Measurements from ENCODE around the gene NLRC5.
"Not testable (repeated sequence)": the region's sequence is repeated elsewhere in the genome, so short reads cannot be mapped to it uniquely, and the experiment has no call there.

NLRC5 gene

GRCh38 chr16:57100445-57100844, 111.1 kb downstream of the NLRC5 start:
- TF ChIP-seq CTCF (IDR thresholded peaks at IDR 0.05; ENCODE audit: low read depth, low read length): no peak
- no peak overlapping the region for H3K4me3 ChIP-seq (ENCODE audit: low read depth, low read length)

DNA sequence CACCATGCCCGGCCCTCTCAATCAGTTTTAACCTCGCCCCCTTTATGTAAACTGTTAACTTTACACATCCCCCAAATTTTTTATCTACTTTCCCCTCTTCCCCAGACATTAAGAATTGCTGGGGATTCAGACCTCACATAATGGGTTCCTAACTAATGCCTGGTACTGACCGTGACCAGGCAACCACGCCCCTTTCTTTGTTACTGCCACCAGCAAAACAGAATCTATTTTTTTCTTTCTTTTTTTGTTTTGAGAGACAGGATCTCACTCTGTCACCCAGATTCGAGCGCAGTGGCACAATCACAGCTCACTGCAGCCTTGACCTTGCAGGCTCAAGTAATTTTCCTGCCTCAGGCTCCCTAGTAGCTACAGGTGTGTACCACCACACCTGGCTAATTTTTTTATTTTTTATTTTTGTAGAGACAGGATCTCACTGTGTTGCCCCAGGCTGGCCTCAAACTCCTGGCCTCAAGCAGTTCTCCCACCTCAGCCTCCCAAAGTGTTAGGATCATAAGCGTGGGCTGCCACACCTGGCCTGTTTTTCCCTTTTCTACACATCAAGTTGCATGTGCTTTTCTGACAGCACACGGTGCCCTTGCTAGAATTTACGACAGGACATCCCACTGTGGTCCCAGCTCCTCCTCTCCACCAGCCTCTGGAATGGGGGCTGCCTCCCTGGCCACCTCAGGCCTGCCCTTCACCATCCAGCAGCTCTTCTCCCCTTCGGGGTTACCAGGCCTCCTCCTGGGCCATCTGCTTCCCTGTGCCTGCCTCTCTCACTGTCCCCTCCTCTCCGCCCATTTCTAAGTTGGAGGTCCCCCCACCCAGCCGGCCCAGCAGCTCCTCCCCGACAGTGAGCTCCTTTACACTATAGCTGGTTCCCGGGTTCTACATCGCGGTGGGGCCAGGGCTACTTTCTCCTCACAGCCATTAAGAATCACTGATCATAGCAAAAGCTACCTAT, 113.8 kb downstream of the NLRC5 start:
- no peak for TF ChIP-seq CTCF (IDR thresholded peaks at IDR 0.05; ENCODE audit: low read depth, low read length)
- no peak overlapping the region for H3K4me3 ChIP-seq (ENCODE audit: low read depth, low read length)

DNA sequence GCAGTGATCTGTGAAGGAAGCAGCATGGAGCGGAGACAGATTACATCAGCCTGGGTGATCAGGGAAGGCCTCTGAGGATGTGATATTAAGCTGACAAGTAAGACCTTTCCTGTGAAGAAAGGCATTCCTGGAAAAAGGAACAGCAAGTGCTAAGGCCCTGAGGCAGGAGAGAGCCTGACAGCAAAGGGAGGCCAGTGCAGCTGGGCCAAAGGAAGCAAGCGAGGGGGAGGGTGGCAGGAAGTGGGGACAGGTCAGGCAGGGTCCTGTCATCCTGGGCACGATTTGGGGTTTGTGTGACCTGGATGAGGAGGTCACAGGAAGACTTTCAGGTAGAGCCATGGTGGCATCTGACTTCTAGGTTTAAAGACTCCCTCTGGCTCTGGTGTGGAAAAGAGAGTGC, 115.3 kb downstream of the NLRC5 start:
- TF ChIP-seq CTCF (IDR thresholded peaks at IDR 0.05; ENCODE audit: low read depth, low read length): no peak
- no peak overlapping the region for H3K4me3 ChIP-seq (ENCODE audit: low read depth, low read length)

DNA sequence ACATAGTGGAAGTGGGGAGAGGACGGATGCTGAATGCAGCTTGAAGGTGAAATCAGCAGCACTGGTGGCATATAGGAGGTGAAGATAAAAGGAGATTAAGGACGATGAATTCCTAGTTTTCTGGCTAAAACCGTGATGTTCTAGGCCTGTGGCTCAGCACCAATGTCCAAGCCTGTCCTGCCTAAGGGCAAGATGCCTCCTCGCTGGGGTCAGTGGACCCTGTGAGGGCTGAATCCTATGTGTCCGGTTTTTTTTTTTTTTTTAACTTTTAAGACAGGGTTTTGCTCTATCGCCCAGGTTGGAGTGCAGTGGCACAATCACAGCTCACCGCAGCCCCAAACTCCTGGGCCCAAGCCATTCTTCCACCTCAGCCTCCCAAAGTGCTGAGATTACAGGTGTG, 115.8 kb downstream of the NLRC5 start:
- TF ChIP-seq CTCF (IDR thresholded peaks at IDR 0.05; ENCODE audit: low read depth, low read length): no peak
- H3K4me3 ChIP-seq (ENCODE audit: low read depth, low read length): no peak overlapping the region

- no peak overlapping the region for H3K4me3 ChIP-seq (ENCODE audit: low read depth, low read length)
Observed at GRCh38 chr16:57106767-57107166, 117.4 kb downstream of the NLRC5 start.

DNA sequence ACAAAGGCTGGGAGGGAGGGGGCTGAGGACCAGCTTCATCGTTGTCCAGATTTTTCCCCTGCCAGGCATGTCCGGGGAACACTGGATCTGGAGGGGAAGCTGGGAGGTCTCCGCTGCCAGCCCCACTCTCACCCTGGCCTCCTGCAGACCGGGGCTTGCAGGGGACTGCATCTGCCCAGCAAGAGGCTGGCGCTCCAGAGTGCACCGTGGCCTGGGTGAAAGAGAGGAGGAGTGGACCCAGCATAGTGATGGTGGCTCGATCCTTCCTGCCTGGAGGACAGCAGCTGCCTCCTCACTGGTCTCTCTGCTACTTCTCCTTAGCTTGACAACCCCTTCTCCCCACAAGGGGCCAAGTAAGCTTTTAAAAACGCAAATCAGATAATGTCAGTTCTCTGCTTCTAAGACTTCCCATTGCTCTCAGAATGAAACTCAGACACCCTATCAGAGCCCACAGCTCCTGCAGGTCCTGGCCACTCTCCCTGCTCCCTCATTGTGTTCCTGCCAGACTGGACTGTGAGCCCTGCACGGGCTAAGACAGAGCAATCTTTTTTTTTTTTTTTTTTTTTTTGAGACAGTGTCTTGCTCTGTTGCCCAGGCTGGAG, 118.1 kb downstream of the NLRC5 start:
- H3K4me3 ChIP-seq (ENCODE audit: low read depth, low read length): no peak overlapping the region
- no peak for TF ChIP-seq CTCF (IDR thresholded peaks at IDR 0.05; ENCODE audit: low read depth, low read length)

More at GRCh38 chr16:57106767-57107166, 117.4 kb downstream of the NLRC5 start:
- no peak for TF ChIP-seq CTCF (IDR thresholded peaks at IDR 0.05; ENCODE audit: low read depth, low read length)

DNA sequence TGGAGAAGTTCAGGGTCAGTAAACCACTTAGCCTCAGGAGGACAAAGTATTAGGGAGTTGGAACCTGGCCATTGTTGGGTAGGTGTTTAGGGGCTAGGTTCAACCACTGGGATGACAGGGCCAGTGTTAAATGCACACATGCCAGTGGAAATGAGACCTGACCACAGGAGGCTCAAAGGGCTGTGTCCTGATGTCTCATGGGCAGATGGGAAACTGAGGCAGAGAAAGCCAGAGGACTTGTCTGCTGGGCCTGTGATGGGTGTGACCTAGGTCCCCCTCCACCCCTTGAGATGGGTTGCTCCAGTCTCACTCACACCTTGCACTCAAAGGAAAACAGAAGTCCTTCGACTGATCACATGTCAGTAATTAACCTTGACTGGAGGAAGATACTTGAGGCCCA, 119.1 kb downstream of the NLRC5 start:
- TF ChIP-seq CTCF (IDR thresholded peaks at IDR 0.05; ENCODE audit: low read depth, low read length): no peak
- no peak overlapping the region for H3K4me3 ChIP-seq (ENCODE audit: low read depth, low read length)

GRCh38 chr16:57109259-57110105, 120.1 kb downstream of the NLRC5 start:
- H3K4me3 ChIP-seq (ENCODE audit: low read depth, low read length): not testable (repeated sequence)

Measured in WI38 (cell line).